HEK293T (cell line): ENCODE measurements around the gene WNT6.

Experiments used
- FOXA1 ChIP-seq: fragments of 450-650 bp; IDR thresholded peaks from 2 replicates; pipeline ENCODE4 v1.6.1; 2016; ENCODE audit warnings: mild to moderate bottlenecking
- NFRKB ChIP-seq: fragments of 450-650 bp; IDR thresholded peaks from 2 replicates; pipeline ENCODE4 v1.6.1; 2016; ENCODE audit warnings: mild to moderate bottlenecking, moderate library complexity
- SP1 ChIP-seq: fragments of 450-650 bp; IDR thresholded peaks from 2 replicates; pipeline ENCODE4 v1.6.1; 2017
- TARDBP ChIP-seq: fragments of 450-650 bp; IDR thresholded peaks from 2 replicates; pipeline ENCODE4 v1.6.1; 2016

DNA sequence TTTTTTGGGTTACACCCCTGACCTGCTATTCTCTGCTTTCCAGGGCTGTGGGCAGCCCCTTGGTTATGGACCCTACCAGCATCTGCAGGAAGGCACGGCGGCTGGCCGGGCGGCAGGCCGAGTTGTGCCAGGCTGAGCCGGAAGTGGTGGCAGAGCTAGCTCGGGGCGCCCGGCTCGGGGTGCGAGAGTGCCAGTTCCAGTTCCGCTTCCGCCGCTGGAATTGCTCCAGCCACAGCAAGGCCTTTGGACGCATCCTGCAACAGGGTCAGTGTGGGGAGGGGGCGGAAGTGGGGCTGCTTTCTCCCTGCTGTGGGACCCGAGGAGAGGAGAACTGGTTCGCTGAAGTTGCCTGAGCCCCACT, 11.4 kb downstream of the WNT6 start:
- TF ChIP-seq NFRKB (no peak), TARDBP (no peak), FOXA1 (no peak), SP1 (no peak)
